ENCODE data around the gene KIF12. TPM values are rescaled to one million over a fixed set of nuclear protein-coding genes. Genes with fewer than 3 reads are reported as not detected.

KIF12 gene
- total and polyA plus RNA-seq, 2 of the 8 experiments (the other 6 are each of a cell fraction or from before 2014, with no cell fraction given), result 2.9 to 3.9 TPM

DNA sequence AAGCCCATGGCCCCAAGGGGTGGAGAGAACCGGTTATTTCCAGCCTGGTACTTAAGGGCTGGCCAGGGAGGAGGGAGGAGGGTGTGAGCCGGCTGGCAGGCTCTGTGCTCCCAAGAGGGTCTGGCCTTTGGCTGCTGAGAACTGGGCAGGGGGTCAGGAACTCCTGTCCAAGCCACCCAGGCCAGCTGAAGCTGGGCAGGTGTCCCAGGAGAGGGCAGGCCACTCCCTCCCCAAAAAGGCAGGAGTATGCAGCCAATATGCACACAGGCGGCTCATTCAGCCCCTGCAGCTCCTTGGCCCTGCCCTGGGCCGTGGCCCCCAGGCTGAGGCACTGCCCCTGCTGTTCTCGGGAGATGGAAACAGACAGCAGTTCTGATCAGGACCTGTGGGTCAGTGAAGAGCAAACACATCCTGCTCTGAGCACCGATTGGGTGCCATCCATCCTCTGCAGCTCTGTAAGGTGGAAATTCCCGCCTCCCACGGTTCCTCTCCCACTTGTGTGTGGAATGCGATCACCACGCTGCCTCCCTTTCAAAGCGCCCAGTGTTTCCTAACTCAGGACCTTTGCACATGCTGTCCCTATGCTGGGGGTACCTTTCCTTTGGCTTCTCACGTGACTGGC, 17.1 kb upstream of the KIF12 start:
- H3K14ac ChIP-seq (ENCODE audit: insufficient read length), result no peak overlapping the region
- H3K4me2 ChIP-seq (ENCODE audit: insufficient read depth in 1 of 2, low read depth in 2 of 2, low read length in 2 of 2), result no peak overlapping the region
- WGBS, 2 experiments (ENCODE audit: extremely low coverage in 1 of 2, insufficient coverage in 1 of 2, insufficient read length in 1 of 2, insufficient replicate concordance in 2 of 2, low coverage in 1 of 2, low lambda C conversion rate in 2 of 2, missing lambda C conversion rate in 1 of 2), result 87% methylated on average over 12 of the region's 12 CpGs; no CpG with 5 or more reads in 1 of the 2 experiments
- H3K4me3 ChIP-seq (ENCODE audit: extremely low read depth in 1 of 4, insufficient read depth in 2 of 4, low read depth in 3 of 4, low read length in 4 of 4), result no peak overlapping the region
- no peak overlapping the region for H4K5ac ChIP-seq (ENCODE audit: insufficient read length, low read depth, low read length)
- no peak overlapping the region for H3K27ac ChIP-seq (ENCODE audit: low read depth, low read length)
- peaks cover 0 to 3% (median 1%) of the 10 kb centered on the region in 4 experiments; a peak in 2 of 7 replicates for H3K27me3 ChIP-seq (replicated peaks in 1 of 4; ENCODE audit: control insufficient read depth in 3 of 4, extremely low read depth in 1 of 4, insufficient read depth in 3 of 4, low read length in 3 of 4)
- peaks cover 3% of the 10 kb centered on the region; the same call in 1 of the 2 replicates for H3K23me2 ChIP-seq (ENCODE audit: low read depth, low read length)
- H3K9ac ChIP-seq (replicated peaks in 1 of 4; ENCODE audit: extremely low read depth in 1 of 4, low read depth in 3 of 4, low read length in 3 of 4), result no peak overlapping the region
- H2AFZ ChIP-seq (ENCODE audit: low read length), result no peak overlapping the region
- no peak for DNase-seq (ENCODE audit: low read depth in 1 of 2, low spot score in 2 of 2)
- H4K20me1 ChIP-seq (replicated peaks in 1 of 2; ENCODE audit: control insufficient read depth in 1 of 2, insufficient read depth in 2 of 2, low read length in 2 of 2), result peaks cover 0 to 2% of the 10 kb centered on the region in 2 experiments
- no peaks in the 10 kb centered on the region for H3K9me3 ChIP-seq (ENCODE audit: insufficient read depth in 2 of 2, low read depth in 1 of 2, low read length in 1 of 2)
- CTCF ChIA-PET (ENCODE audit: partially characterized antibody), result interaction anchor here (0.7 to 17.7 kb wide), 9 partner anchors 8 to 191 kb away, joined by 3 to 205 read pairs (median 4); partner anchors contain the start of gene KIF12
- H4K91ac ChIP-seq (replicated peaks; ENCODE audit: insufficient read length, low read length), result no peak overlapping the region
- H2BK15ac ChIP-seq (ENCODE audit: low read length), result peak overlapping the region; percentile 72; the same call in 1 of the 2 replicates
- H2BK5ac ChIP-seq (ENCODE audit: low read depth, low read length), result no peak overlapping the region
- no peak overlapping the region for H3K23ac ChIP-seq (ENCODE audit: insufficient read length)
- no peak for FAIRE-seq
- no peak overlapping the region for H3K18ac ChIP-seq (ENCODE audit: extremely low read depth, low read length)
- H3K79me2 ChIP-seq (ENCODE audit: control insufficient read depth in 1 of 2, insufficient read depth in 2 of 2, low read length in 2 of 2), result no peaks in the 10 kb centered on the region
- no peak overlapping the region for H3K4ac ChIP-seq (replicated peaks; ENCODE audit: insufficient read length, low read depth, low read length)
- no peak for TF ChIP-seq SP2 (IDR thresholded peaks at IDR 0.05; ENCODE audit: low read length)
- TF ChIP-seq POLR2AphosphoS5 (IDR thresholded peaks at IDR 0.05; ENCODE audit: low read depth, low read length), result no peak
- TF ChIP-seq KDM1A (IDR thresholded peaks at IDR 0.05; ENCODE audit: borderline replicate concordance, low read length), result 0 out of 2 replicates have a peak, but pooled peaks have one; percentile 27
- TF ChIP-seq, protein P1, sequence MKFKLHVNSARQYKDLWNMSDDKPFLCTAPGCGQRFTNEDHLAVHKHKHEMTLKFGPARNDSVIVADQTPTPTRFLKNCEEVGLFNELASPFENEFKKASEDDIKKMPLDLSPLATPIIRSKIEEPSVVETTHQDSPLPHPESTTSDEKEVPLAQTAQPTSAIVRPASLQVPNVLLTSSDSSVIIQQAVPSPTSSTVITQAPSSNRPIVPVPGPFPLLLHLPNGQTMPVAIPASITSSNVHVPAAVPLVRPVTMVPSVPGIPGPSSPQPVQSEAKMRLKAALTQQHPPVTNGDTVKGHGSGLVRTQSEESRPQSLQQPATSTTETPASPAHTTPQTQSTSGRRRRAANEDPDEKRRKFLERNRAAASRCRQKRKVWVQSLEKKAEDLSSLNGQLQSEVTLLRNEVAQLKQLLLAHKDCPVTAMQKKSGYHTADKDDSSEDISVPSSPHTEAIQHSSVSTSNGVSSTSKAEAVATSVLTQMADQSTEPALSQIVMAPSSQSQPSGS (IDR thresholded peaks at IDR 0.05; ENCODE audit: low read length), result no peak
- TF ChIP-seq CTBP2 (IDR thresholded peaks at IDR 0.05; ENCODE audit: borderline replicate concordance, insufficient read depth, insufficient read length, low read length), result no peak
- 0 out of 2 replicates have a peak overlapping the region, but pooled peaks have one; percentile 48 for H2BK20ac ChIP-seq (ENCODE audit: low read length)
- H2BK120ac ChIP-seq (replicated peaks; ENCODE audit: low read depth, low read length), result no peak overlapping the region
- POLR2A ChIA-PET (ENCODE audit: partially characterized antibody), result no interaction called here
- H3K79me1 ChIP-seq (ENCODE audit: low read depth, low read length), result no peaks in the 10 kb centered on the region
- peaks cover 0 to 4% (median 1%) of the 10 kb centered on the region in 4 experiments; a peak in 3 of 7 replicates for H3K4me1 ChIP-seq (replicated peaks in 1 of 4; ENCODE audit: control insufficient read depth in 3 of 4, insufficient read depth in 4 of 4, low read length in 3 of 4)
- H2AK5ac ChIP-seq (ENCODE audit: low read depth, low read length), result no peak overlapping the region; the same call in 1 of the 2 replicates
- no peak overlapping the region for H3K56ac ChIP-seq (replicated peaks; ENCODE audit: insufficient read length, low read depth, low read length)
- peak overlapping the region; percentile 59; the same call in 1 of the 2 replicates for H4K8ac ChIP-seq (ENCODE audit: extremely low read depth, insufficient read depth, low read length)
- peak overlapping the region; percentile 55; the same call in 1 of the 2 replicates for H2BK12ac ChIP-seq (ENCODE audit: low read depth, low read length)
- H3K36me3 ChIP-seq (ENCODE audit: control insufficient read depth in 2 of 4, insufficient read depth in 4 of 4, low read length in 3 of 4), result no peaks in the 10 kb centered on the region

All from H1 (cell line).